ENCODE data around the gene GPN3.

GPN3 gene

DNA sequence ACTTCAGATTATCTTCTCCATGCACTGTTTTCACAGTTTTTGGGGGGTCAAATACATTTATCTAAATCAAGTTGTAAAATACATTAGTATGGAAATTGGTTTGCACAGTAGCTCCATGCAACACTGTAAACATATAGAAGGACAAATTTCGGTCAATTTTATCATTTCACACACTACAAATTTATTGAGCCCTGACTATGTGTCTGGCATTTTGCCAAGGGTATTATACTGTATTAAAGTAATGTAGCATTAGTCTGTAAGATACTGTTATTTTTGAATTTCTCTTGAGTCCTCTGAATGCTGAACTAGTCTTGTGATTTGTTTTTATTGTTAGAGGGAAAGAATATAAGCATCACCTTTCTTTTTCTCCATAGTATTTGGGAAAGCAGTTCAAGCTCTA is 35.4 kb upstream of the GPN3 start:
- Histone ChIP-seq H3K27ac (ENCODE audit: low read depth, low read length) (no peak overlapping the region), H3K4me2 (ENCODE audit: low read length) (no peak overlapping the region), H3K36me3 (ENCODE audit: control insufficient read depth, low read length) (peaks cover 31% of the 10 kb centered on the region), H4K20me1 (ENCODE audit: control insufficient read depth, insufficient read depth, low read depth, low read length) (peaks cover 9% of the 10 kb centered on the region; the same call in 1 of the 2 replicates), H3K27me3 (ENCODE audit: control insufficient read depth, low read length) (no peaks in the 10 kb centered on the region), H3K79me2 (ENCODE audit: control insufficient read depth, low read length) (peaks cover 34% of the 10 kb centered on the region), H3F3A (ENCODE audit: control insufficient read depth, insufficient read depth) (peaks cover 15% of the 10 kb centered on the region; the same call in 1 of the 2 replicates), H3K4me3 (ENCODE audit: low read length) (no peak overlapping the region), H3K9me2 (replicated peaks; ENCODE audit: control insufficient read depth, low read length) (no peaks in the 10 kb centered on the region), H3K9me3 (ENCODE audit: control insufficient read depth, insufficient read depth, low read length) (peaks cover 6% of the 10 kb centered on the region; the same call in 1 of the 2 replicates), H3K4me1 (ENCODE audit: control insufficient read depth, low read length) (peaks cover 31% of the 10 kb centered on the region)
- TF ChIP-seq, protein P1, sequence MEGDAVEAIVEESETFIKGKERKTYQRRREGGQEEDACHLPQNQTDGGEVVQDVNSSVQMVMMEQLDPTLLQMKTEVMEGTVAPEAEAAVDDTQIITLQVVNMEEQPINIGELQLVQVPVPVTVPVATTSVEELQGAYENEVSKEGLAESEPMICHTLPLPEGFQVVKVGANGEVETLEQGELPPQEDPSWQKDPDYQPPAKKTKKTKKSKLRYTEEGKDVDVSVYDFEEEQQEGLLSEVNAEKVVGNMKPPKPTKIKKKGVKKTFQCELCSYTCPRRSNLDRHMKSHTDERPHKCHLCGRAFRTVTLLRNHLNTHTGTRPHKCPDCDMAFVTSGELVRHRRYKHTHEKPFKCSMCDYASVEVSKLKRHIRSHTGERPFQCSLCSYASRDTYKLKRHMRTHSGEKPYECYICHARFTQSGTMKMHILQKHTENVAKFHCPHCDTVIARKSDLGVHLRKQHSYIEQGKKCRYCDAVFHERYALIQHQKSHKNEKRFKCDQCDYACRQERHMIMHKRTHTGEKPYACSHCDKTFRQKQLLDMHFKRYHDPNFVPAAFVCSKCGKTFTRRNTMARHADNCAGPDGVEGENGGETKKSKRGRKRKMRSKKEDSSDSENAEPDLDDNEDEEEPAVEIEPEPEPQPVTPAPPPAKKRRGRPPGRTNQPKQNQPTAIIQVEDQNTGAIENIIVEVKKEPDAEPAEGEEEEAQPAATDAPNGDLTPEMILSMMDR (IDR thresholded peaks at IDR 0.05; ENCODE audit: low read depth, low read length, poor library complexity, severe bottlenecking), result no peak
- TF ChIP-seq EZH2phosphoT487 (IDR thresholded peaks at IDR 0.05; ENCODE audit: borderline replicate concordance, low read length), result no peak

DNA sequence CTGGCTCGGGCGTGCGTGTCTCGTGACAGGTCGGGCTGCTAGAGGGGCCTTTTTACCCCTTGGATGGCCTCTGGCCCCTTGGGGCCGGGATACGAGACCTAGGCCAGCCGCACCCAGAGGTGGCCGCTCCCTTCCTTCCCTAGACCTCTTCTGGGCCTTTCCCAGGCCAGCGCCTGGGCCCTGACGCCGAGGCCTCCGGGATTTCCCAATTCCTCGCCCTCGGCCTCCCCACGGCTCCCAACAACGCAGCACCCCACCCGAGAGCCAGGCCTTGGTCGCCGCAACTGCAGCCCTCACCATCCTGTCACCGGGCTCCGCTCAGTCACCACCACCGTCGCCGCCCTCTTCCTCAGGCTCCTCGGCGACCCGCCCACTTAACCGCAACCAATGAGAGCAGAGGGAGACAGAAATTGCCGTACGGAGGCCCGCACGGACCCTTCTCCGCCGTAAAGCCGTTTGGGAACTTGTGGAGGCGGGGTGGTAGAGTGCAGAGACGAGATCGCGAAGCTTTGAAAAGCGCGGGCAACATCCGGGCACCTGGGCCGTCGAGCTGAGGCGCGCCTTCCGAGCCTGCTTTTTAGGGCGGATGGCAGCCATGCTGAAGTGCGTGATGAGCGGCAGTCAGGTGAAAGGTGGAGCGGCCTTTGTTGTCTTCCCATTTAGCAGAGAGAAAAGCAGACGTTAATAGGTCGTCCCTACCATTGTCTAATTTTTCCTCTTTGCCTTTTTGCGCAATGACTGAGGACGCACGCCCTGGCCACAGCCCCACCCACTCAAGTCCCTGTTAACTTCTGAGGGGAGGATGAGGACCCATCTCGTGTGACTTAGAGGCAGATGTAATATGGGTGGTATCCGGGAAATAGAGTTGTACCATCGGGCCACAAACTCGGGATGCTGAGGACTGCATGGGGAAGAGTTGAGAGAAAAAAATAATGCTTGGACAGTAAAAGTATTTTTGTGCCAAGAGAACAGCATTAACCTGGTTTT is 34.0 kb upstream of the GPN3 start, which contains the start of the genes RAD9B and VPS29:
RAD9B (plus strand) TSS at position 580 of the 987 bp plus-strand sequence; CDS start at position 587, 7 bp downstream.
VPS29 (minus strand) TSS at position 360 of the 987 bp plus-strand sequence; CDS start at position 300, 60 bp downstream.
- H3F3A ChIP-seq (ENCODE audit: control insufficient read depth, insufficient read depth), result peaks cover 15% of the 10 kb centered on the region; the same call in 1 of the 2 replicates
- peak within 1 kb of the TSS; percentile 52 for H3K4me2 ChIP-seq (ENCODE audit: low read length)
- H3K4me1 ChIP-seq (ENCODE audit: control insufficient read depth, low read length), result peaks cover 27% of the 10 kb centered on the region
- H3K4me3 ChIP-seq (ENCODE audit: low read length), result peak within 1 kb of the TSS; percentile 90
- H3K9me3 ChIP-seq (ENCODE audit: control insufficient read depth, insufficient read depth, low read length), result peaks cover 6% of the 10 kb centered on the region; the same call in 1 of the 2 replicates
- no peaks in the 10 kb centered on the region for H3K9me2 ChIP-seq (replicated peaks; ENCODE audit: control insufficient read depth, low read length)
- H3K79me2 ChIP-seq (ENCODE audit: control insufficient read depth, low read length), result peaks cover 47% of the 10 kb centered on the region
- TF ChIP-seq, protein P1 (IDR thresholded peaks at IDR 0.05; ENCODE audit: low read depth, low read length, poor library complexity, severe bottlenecking), result no peak
- TF ChIP-seq EZH2phosphoT487 (IDR thresholded peaks at IDR 0.05; ENCODE audit: borderline replicate concordance, low read length), result no peak
- H3K27ac ChIP-seq (ENCODE audit: low read depth, low read length), result peak within 1 kb of the TSS; percentile 68
- peaks cover 40% of the 10 kb centered on the region for H3K36me3 ChIP-seq (ENCODE audit: control insufficient read depth, low read length)
- peaks cover 9% of the 10 kb centered on the region; the same call in 1 of the 2 replicates for H4K20me1 ChIP-seq (ENCODE audit: control insufficient read depth, insufficient read depth, low read depth, low read length)
- no peaks in the 10 kb centered on the region for H3K27me3 ChIP-seq (ENCODE audit: control insufficient read depth, low read length)

DNA sequence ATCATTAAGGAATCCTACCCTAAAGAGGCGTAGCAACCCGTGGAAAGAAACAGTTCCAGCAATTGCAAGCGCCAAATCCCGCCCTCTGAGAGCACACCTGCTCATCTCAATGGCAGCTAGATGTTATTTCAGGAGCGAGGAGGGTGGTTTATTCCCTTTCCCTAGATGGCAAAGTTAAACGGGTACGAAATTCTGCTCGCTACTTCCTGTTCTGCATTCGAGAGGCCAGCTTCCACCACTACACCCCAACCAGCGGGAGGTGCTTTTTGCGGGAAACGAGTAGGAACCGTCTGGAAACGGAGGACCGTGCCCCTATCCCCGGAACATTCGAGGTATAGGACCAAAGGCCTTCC is 33.3 kb upstream of the GPN3 start:
- peak overlapping the region; percentile 52 for H3K4me2 ChIP-seq (ENCODE audit: low read length)
- H3F3A ChIP-seq (ENCODE audit: control insufficient read depth, insufficient read depth), result peaks cover 21% of the 10 kb centered on the region; the same call in 1 of the 2 replicates
- no peaks in the 10 kb centered on the region for H3K27me3 ChIP-seq (ENCODE audit: control insufficient read depth, low read length)
- H3K4me3 ChIP-seq (ENCODE audit: low read length), result peak overlapping the region; percentile 90
- peaks cover 27% of the 10 kb centered on the region for H3K4me1 ChIP-seq (ENCODE audit: control insufficient read depth, low read length)
- no peaks in the 10 kb centered on the region for H3K9me2 ChIP-seq (replicated peaks; ENCODE audit: control insufficient read depth, low read length)
- TF ChIP-seq EZH2phosphoT487 (IDR thresholded peaks at IDR 0.05; ENCODE audit: borderline replicate concordance, low read length), result no peak
- TF ChIP-seq, protein P1 (IDR thresholded peaks at IDR 0.05; ENCODE audit: low read depth, low read length, poor library complexity, severe bottlenecking), result no peak
- peaks cover 52% of the 10 kb centered on the region for H3K79me2 ChIP-seq (ENCODE audit: control insufficient read depth, low read length)
- H3K36me3 ChIP-seq (ENCODE audit: control insufficient read depth, low read length), result peaks cover 46% of the 10 kb centered on the region
- peaks cover 9% of the 10 kb centered on the region; the same call in 1 of the 2 replicates for H4K20me1 ChIP-seq (ENCODE audit: control insufficient read depth, insufficient read depth, low read depth, low read length)
- H3K27ac ChIP-seq (ENCODE audit: low read depth, low read length), result peak overlapping the region; percentile 68
- H3K9me3 ChIP-seq (ENCODE audit: control insufficient read depth, insufficient read depth, low read length), result peaks cover 6% of the 10 kb centered on the region; the same call in 1 of the 2 replicates
